Panc1 (cell line): ENCODE measurements around the gene NELL2. TPM values are rescaled to one million over a fixed set of nuclear protein-coding genes. Genes with fewer than 3 reads are reported as not detected.

ENCODE experiments used
- ATAC-seq: fragments of 200-7000 bp; cut with Tn5 transposase; 2 replicates; pipeline ENCODE4 v1.9.1; 2020; ENCODE audit warnings: mild to moderate bottlenecking, moderate library complexity
- BruUV-seq: library from RNA; stranded (reverse); fragments of 400-500 nt; replicated peaks from 2 replicates; lab custom pipeline; 2021; lab: Mats Ljungman, UMichigan
- CTCF ChIA-PET: fragments of 300-600 bp; sonication (Branson Sonifier 250); formaldehyde crosslinking; loops from one replicate; lab custom pipeline; 2022; ENCODE audit warnings: antibody characterized with exemption; lab: Charles Lee
- POLR2A ChIA-PET: fragments of 300-600 bp; sonication (Branson Sonifier 250); formaldehyde crosslinking; loops from one replicate; lab custom pipeline; 2022; ENCODE audit warnings: antibody characterized with exemption; lab: Charles Lee
- DNase-seq: peaks from one replicate; pipeline ENCODE4 v3.0.0-alpha.2; 2010; ENCODE audit warnings: low read depth, low spot score
- H3K27ac ChIP-seq: 2 replicates; pipeline ENCODE4 v1.5.1; 2011; ENCODE audit warnings: mild to moderate bottlenecking, low read length, inconsistent platforms
- H3K27me3 ChIP-seq: fragments of 200-500 bp; sonication (Bioruptor generic); 2 replicates; pipeline ENCODE4 v1.6.0; 2014; ENCODE audit warnings: low read length, inconsistent platforms; ENCODE audit not compliant: control insufficient read depth, insufficient read depth
- H3K36me3 ChIP-seq: fragments of 200-500 bp; sonication (Bioruptor generic); 2 replicates; pipeline ENCODE4 v1.5.1; 2014; ENCODE audit warnings: inconsistent platforms, mild to moderate bottlenecking, low read length, moderate library complexity; ENCODE audit not compliant: control insufficient read depth, insufficient read depth
- H3K4me1 ChIP-seq: 2 replicates; pipeline ENCODE4 v1.5.1; 2011; ENCODE audit warnings: inconsistent platforms, mild to moderate bottlenecking, low read length, moderate library complexity; ENCODE audit not compliant: control insufficient read depth, insufficient read depth
- H3K4me3 ChIP-seq, 2 experiments: 2 replicates each; pipeline ENCODE4 v1.5.1; 2011 to 2012; ENCODE audit warnings: low read depth in 2 of 2, low read length in 2 of 2, mild to moderate bottlenecking in 2 of 2, inconsistent platforms in 1 of 2, moderate library complexity in 1 of 2
- H3K9me3 ChIP-seq: fragments of 200-500 bp; sonication (Bioruptor generic); 2 replicates; pipeline ENCODE4 v1.5.1; 2014; ENCODE audit warnings: low read depth, mild to moderate bottlenecking, inconsistent platforms, low read length, moderate library complexity; ENCODE audit not compliant: control insufficient read depth, insufficient read depth
- CTCF ChIP-seq: fragments of 450-650 bp; IDR thresholded peaks from 2 replicates; pipeline ENCODE4 v1.5.1; 2017; ENCODE audit warnings: mild to moderate bottlenecking
- POLR2AphosphoS5 ChIP-seq: IDR thresholded peaks from 2 replicates; pipeline ENCODE4 v1.6.1; 2012; ENCODE audit warnings: mild to moderate bottlenecking, low read depth, low read length, moderate library complexity
- REST ChIP-seq, 2 experiments: IDR thresholded peaks; 2 replicates each; pipeline ENCODE4 v1.6.1; 2011 to 2012; ENCODE audit warnings: low read depth in 2 of 2, control low read depth in 1 of 2, low read length in 1 of 2, mild to moderate bottlenecking in 1 of 2, moderate library complexity in 1 of 2; ENCODE audit not compliant: insufficient read depth in 1 of 2
- SIN3A ChIP-seq: IDR thresholded peaks from 2 replicates; pipeline ENCODE4 v1.6.1; 2012; ENCODE audit warnings: low read depth, mild to moderate bottlenecking, low read length, moderate library complexity, borderline replicate concordance; ENCODE audit not compliant: insufficient read depth
- TCF7L2 ChIP-seq: IDR thresholded peaks from 2 replicates; pipeline ENCODE4 v1.6.1; 2011; ENCODE audit warnings: mild to moderate bottlenecking, low read depth, low read length, inconsistent platforms
- in situ Hi-C: cut with HindIII; loops from 2 replicates; pipeline ENCODE4 v1.10.0; 2016; ENCODE audit warnings: low sequenced_read_pairs, low pct_unique_long_range_greater_than_20kb
- intact Hi-C: fragments of 100-400 bp; cut with micrococcal nuclease; formaldehyde crosslinking; loops from one replicate; pipeline ENCODE4 v1.10.0; 2022; ENCODE audit not compliant: unreplicated experiment
- total RNA-seq: library from RNA; stranded (reverse); gene quantifications from one replicate; pipeline ENCODE4 v1.2.1, GENCODE V29; 2021; ENCODE audit not compliant: unreplicated experiment

NELL2 gene
- total RNA-seq, 1 experiment from 2014 or later = 0.28 TPM

- intact Hi-C loops = no loop called here
- H3K27me3 ChIP-seq = no peaks in the 10 kb centered on the region
- DNase-seq (no peak), ATAC-seq (no peak)
- no peaks in the 10 kb centered on the region for H3K36me3 ChIP-seq
- CTCF ChIA-PET = no interaction called here
- no TSS peak for BruUV-seq
- H3K4me3 ChIP-seq = no peak overlapping the region
- no peak overlapping the region for H3K27ac ChIP-seq
- in situ Hi-C loops = no loop called here
- TF ChIP-seq REST (IDR thresholded peaks at IDR 0.05; ENCODE audit: insufficient read depth in 1 of 2, low read depth in 2 of 2, low read length in 1 of 2) = no peak
- no peak for TF ChIP-seq CTCF
- TF ChIP-seq SIN3A = no peak
- no peak for TF ChIP-seq POLR2AphosphoS5
- TF ChIP-seq TCF7L2 = no peak
- POLR2A ChIA-PET = no interaction called here
- H3K4me1 ChIP-seq = no peaks in the 10 kb centered on the region
- no peaks in the 10 kb centered on the region for H3K9me3 ChIP-seq
These were observed 372.8 kb downstream of the NELL2 start for GRCh38 chr12:44503329-44503728.

GRCh38 chr12:44502681-44503080 lies 373.4 kb downstream of the NELL2 start:
- no peak for ATAC-seq
- CTCF ChIA-PET = no interaction called here
- no peak for TF ChIP-seq REST (IDR thresholded peaks at IDR 0.05; ENCODE audit: insufficient read depth in 1 of 2, low read depth in 2 of 2, low read length in 1 of 2)
- TF ChIP-seq POLR2AphosphoS5 = no peak
- TF ChIP-seq SIN3A = no peak
- no peak for TF ChIP-seq CTCF
- no peak for TF ChIP-seq TCF7L2
- Histone ChIP-seq H3K4me1 (no peaks in the 10 kb centered on the region), H3K27ac (no peak overlapping the region), H3K27me3 (no peaks in the 10 kb centered on the region), H3K36me3 (no peaks in the 10 kb centered on the region), H3K9me3 (no peaks in the 10 kb centered on the region), H3K4me3 (no peak overlapping the region)
- intact Hi-C loops (no loop called here), in situ Hi-C loops (no loop called here)
- no TSS peak for BruUV-seq
- POLR2A ChIA-PET = interaction anchor here (0.6 kb wide), 1 partner anchor 78 kb away, joined by 3 read pairs; no protein-coding TSS in a partner anchor
- DNase-seq = no peak
